Glutamatergic neuron (in vitro differentiated cells): ENCODE measurements around the gene IGFBP3. TPM values are rescaled to one million over a fixed set of nuclear protein-coding genes. Genes with fewer than 3 reads are reported as not detected.
"Not testable (repeated sequence)": the region's sequence is repeated elsewhere in the genome, so short reads cannot be mapped to it uniquely, and the experiment has no call there.

Experiments
- DNase-seq: peaks from one replicate; pipeline ENCODE4 v3.0.0; 2022
- H3K27ac Mint-ChIP-seq: one replicate; pipeline ENCODE4 v1.8.0; 2020; ENCODE audit warnings: mild to moderate bottlenecking, mixed read lengths, inconsistent platforms; ENCODE audit not compliant: unreplicated experiment
- H3K27me3 Mint-ChIP-seq: one replicate; pipeline ENCODE4 v1.8.0; 2020; ENCODE audit warnings: mild to moderate bottlenecking, moderate library complexity, mixed read lengths, inconsistent platforms; ENCODE audit not compliant: unreplicated experiment
- H3K36me3 Mint-ChIP-seq: one replicate; pipeline ENCODE4 v1.8.0; 2020; ENCODE audit warnings: mild to moderate bottlenecking, mixed read lengths, inconsistent platforms; ENCODE audit not compliant: unreplicated experiment
- H3K4me1 Mint-ChIP-seq: one replicate; pipeline ENCODE4 v1.8.0; 2020; ENCODE audit warnings: mild to moderate bottlenecking, low read depth, mixed read lengths, inconsistent platforms; ENCODE audit not compliant: unreplicated experiment
- H3K4me3 Mint-ChIP-seq: one replicate; pipeline ENCODE4 v1.8.0; 2020; ENCODE audit warnings: mild to moderate bottlenecking, mixed read lengths, inconsistent platforms; ENCODE audit not compliant: unreplicated experiment
- H3K9me3 Mint-ChIP-seq: one replicate; pipeline ENCODE4 v1.8.0; 2020; ENCODE audit warnings: mild to moderate bottlenecking, moderate library complexity, mixed read lengths, inconsistent platforms; ENCODE audit not compliant: unreplicated experiment
- CTCF ChIP-seq: fragments of 200-600 bp; sonication (generic); IDR thresholded peaks from one replicate; pipeline ENCODE4 v1.5.0; 2021; ENCODE audit not compliant: partially characterized antibody, unreplicated experiment
- total RNA-seq: library from RNA; stranded (reverse); fragmentation: NEBNext Ultra II Directional; extraction: Animal tissue kit (Norgen Biotek cat#: 25700); gene quantifications from one replicate; pipeline ENCODE4 v1.2.1, GENCODE V29; 2021; ENCODE audit not compliant: unreplicated experiment

Gene IGFBP3
- total RNA-seq, 1 donor from 2014 or later = 0.17 TPM

- Mint-ChIP-seq H3K9me3 (peaks cover 4% of the 10 kb centered on the region), H3K4me3 (no peak overlapping the region), H3K36me3 (peaks cover 6% of the 10 kb centered on the region), H3K4me1 (no peaks in the 10 kb centered on the region), H3K27ac (no peak overlapping the region), H3K27me3 (peaks cover 2% of the 10 kb centered on the region)
- no peak for DNase-seq
- TF ChIP-seq CTCF = no peak
Measured at GRCh38 chr7:45944058-45944457, 23.0 kb upstream of the IGFBP3 start.

GRCh38 chr7:45940939-45941338 lies 19.9 kb upstream of the IGFBP3 start:
- Mint-ChIP-seq H3K36me3 (peaks cover 6% of the 10 kb centered on the region), H3K4me3 (no peak overlapping the region), H3K9me3 (peaks cover 4% of the 10 kb centered on the region), H3K4me1 (peaks cover 2% of the 10 kb centered on the region), H3K27ac (no peak overlapping the region), H3K27me3 (peaks cover 2% of the 10 kb centered on the region)
- no peak for DNase-seq
- no peak for TF ChIP-seq CTCF

GRCh38 chr7:45940237-45940781 lies 19.2 kb upstream of the IGFBP3 start:
- H3K4me3 Mint-ChIP-seq, H3K36me3 Mint-ChIP-seq, H3K27me3 Mint-ChIP-seq, H3K27ac Mint-ChIP-seq, DNase-seq, H3K4me1 Mint-ChIP-seq, H3K9me3 Mint-ChIP-seq: not testable (repeated sequence)

- Mint-ChIP-seq H3K36me3 (peaks cover 6% of the 10 kb centered on the region), H3K27ac (no peak overlapping the region), H3K9me3 (peaks cover 4% of the 10 kb centered on the region), H3K4me3 (no peak overlapping the region), H3K4me1 (peaks cover 2% of the 10 kb centered on the region), H3K27me3 (peaks cover 2% of the 10 kb centered on the region)
- no peak for DNase-seq
- no peak for TF ChIP-seq CTCF
Measured at GRCh38 chr7:45939574-45939973, 18.5 kb upstream of the IGFBP3 start.

- H3K4me1 Mint-ChIP-seq = peaks cover 2% of the 10 kb centered on the region
- H3K27me3 Mint-ChIP-seq = peaks cover 2% of the 10 kb centered on the region
- peak; percentile 57 for TF ChIP-seq CTCF
- peaks cover 6% of the 10 kb centered on the region for H3K36me3 Mint-ChIP-seq
- peak; percentile 45 for DNase-seq
- H3K4me3 Mint-ChIP-seq = no peak overlapping the region
- H3K9me3 Mint-ChIP-seq = peaks cover 4% of the 10 kb centered on the region
- H3K27ac Mint-ChIP-seq = no peak overlapping the region
Measured at GRCh38 chr7:45938626-45939302, 17.7 kb upstream of the IGFBP3 start.
